HG03097 (cell line): ENCODE results near the gene N4BP2L2.
A peak's percentile ranks its signal among the peaks of the same experiment; 100 is the strongest.

ENCODE experiments used
- ATAC-seq: cut with Tn5 transposase; IDR thresholded peaks from one replicate; pipeline ENCODE4 v1.9.1; 2021; ENCODE audit not compliant: unreplicated experiment, low FRiP score

The N4BP2L2 gene

DNA sequence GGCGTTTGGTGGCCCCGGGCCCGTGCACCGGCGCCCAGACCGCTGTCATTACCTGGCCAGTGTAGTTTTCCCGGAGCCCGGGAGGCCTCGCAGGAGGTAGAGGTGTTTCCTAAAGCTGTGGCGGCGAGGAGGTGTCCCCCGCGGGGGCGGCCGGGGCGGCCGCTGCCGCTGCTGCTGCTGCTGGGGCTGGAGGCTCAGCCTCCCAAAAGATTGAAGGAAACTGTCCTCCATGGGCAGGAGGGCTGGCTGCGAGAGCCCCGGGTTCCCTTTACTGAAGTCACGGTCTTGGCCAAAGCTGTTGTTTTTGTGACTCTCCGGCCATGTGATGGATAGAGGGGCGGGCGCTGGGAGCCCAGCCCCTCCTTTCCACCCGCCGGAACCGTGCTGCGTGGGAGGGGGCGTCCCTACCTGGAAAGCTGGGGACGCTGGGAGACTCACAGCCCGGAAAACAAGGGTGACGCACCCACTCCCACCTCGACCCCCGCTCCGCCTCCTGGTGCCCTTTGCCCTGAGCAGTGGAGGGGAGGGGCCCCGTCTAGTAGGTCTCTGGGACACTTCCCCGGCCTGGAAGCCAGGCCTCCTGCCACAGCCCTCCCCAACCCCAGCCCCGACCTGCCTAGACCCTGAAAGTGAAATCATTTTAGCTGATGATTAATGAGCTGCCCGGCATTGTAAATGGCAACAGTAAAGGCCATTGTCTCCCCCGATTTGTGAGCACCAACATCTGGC is 110.6 kb downstream of the N4BP2L2 start, which contains the start of gene N4BP2L1:
Gene N4BP2L1, minus strand, starts transcription at position 279 of the 729 bp plus-strand sequence. Its CDS starts 48 bp downstream, at position 231.
- ATAC-seq = peak; percentile 66

DNA sequence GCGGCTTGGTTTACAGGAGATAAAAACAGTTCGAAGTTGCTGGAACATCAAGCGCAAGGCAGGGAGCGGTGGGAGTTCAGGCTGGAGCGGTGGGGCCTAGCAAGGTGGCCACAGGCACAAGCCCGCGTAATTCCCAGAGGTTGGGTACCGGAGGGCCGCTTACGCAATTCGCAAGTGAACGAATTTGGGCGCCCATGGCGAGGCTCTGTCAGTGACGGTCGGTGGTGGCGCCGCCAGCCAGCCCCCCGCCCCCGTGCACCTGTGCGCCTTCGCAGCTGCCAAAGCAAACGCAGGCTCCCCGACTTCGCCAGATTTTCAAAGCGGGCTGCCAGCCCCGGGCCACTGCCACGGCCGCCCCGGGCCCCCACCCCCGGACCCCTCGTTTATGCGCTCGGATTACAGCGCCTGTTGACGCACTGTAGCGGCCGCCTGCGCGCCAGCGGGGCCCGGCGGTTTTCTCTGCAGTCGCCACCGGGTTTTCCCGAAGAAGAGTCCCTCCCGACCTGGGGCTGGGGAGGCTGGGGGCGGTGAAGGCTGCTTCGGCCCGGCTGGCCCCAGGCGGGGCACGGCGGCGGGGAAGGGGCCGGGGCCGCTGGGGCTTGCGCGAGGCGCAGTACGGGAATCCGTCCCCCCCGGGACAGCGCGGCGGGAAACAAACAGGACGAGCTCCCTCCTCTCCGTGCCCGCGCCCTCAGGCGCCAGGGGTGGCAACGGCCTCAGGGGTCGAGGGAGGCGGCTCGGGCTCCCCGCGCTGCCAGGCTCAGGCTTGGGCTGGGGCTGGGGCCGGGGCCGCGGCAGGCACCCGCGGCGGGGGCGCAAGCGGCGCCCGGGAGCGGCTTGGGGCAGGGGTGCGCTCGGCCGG is 111.4 kb downstream of the N4BP2L2 start:
- ATAC-seq = peak; percentile 9

DNA sequence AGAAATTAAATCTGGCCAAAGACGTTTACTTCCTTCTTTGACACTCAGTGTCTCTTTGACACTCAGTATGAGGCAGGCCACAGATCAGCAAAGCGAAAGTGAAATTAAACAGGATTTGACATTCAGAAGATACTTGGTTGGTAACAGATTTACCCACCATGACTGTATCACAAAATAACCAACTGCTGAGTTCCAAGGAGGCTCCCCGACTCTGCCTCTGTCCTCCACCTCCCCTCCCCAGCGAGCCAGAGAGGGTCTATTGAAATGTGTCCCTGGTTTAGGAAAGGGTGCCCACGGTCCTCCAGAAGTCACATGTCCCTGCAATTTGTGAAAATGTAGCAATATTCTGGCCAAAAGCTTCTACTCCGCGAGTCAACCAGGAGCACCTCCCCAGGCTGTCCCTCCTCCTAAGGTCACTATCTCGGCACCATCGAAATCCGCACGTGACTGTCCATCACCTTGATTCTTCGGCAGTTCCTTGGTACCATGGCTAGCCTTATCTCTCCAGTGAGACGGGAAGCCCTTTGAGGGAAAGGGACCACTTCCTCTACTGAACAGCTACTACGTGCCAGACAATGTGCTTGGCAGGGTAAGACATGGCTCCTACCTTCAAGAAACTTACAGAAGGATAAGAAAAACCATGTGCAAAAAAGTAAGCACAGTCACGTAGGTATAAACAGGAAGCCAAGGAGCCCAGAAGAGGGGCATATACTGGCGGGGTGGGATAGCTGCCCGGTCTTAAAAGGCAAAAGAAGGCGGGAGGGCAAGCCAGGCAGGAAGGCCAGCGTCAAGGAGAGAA is 112.2 kb downstream of the N4BP2L2 start:
- ATAC-seq = peak; percentile 25

DNA sequence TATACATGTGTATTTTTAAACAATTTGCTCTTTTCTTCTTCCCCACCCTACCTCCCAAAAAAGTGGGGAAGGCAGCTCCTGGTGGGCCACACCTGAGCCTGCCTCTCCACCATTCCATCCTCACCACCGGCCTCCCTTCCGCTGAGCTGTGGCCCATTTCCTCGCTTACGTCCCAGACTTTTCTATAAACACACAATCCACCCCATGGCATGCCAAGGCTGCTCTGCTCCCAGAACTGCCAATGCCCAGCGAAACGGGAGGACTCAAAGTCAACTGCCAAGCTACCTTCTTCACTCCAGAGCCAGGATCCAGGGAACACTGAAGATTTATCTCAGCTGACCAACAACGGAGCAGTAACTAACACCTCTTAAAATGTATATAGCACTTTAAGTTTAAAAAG is 113.4 kb downstream of the N4BP2L2 start:
- ATAC-seq = no peak

DNA sequence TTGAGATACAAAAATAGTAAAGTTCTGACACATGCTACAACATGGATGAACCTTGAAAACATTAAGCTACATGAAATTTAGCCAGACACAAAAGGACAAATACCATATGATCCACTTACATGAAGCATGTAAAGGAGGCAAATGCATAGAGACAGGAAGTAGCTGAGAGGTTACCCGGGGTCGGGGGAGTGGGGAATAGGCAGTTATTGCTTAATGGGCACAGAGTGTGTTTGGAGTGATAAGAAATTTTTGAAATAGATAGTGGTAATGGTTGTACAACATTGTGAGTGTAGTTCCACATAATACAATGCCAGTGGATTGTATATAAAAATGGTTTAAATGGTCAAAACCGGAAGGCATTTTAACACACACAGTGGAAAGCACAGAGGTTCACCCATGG is 115.0 kb downstream of the N4BP2L2 start:
- ATAC-seq = no peak

DNA sequence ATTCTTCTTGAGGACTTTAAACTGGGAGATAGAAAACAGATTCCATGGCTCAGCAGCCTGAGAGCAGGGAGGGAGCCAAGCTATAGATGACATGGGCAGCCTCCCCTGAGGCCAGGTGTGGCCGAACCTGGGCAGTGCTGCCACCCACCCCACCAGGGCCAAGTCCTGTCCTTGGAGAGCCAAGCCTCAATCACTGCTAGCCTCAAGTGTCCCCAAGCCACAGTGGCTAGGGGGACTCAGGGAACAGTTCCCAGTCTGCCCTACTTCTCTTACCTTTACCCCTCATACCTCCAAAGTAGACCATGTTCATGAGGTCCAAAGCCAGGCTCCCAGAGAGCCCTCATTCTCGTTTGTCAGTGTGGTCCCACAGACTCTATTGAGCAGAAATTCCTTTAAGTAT is 118.7 kb downstream of the N4BP2L2 start:
- ATAC-seq = no peak

DNA sequence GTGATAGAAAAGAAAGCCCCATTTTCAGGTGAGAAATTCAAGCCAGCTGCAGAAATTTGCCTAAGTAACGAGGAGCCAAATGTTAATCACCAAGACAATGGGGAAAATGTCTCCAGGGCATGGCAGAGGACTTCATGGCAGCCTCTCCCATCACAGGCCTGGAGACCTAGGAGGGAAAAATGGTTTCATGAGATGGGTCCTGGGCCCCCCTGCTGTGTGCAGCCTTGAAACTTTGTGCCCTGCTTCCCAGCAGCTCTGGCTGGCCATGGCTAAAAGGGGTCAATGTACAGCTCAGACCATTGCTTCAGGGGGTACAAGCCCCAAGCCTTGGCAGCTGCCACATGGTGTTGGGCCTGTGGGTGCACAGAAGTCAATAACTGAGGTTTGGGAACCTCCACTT is 120.6 kb downstream of the N4BP2L2 start:
- no peak for ATAC-seq

DNA sequence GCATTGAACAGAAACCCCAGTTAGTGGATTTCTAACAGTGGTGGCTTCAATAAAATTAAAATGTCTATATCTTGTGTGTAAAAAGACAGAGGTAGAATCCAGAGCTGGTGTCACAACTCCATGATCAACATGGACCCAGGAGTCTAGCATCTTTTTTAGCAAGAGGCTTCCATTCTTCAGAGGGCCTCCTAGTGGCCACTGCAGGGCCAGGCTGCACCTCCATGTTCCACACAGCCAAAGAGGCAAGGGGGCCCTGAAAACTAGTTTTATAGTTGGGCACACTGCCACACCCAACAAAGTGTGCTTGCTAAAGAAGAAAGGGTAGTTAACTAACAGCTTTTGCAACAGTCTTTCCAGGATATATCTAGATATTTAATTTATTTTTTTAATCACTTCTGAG is 123.6 kb downstream of the N4BP2L2 start:
- ATAC-seq = no peak

DNA sequence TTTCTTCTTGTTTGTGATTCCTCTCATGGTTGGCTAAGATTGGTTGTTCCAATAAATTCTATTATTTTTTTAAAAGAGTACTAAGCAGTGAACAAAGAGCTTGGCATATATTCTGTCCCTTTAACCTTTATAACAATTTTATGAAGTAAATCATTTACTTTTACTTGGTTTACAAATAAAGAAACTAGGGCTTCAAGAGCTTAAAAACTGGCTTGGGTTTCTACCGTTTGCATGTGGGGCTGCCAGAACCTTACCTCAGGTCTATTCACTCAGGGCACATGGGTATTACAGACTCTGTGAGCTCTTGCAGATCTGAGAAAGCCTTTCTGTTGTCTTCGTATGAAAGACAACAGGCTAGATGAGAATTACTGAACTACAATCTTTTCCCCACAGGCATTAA is 124.0 kb downstream of the N4BP2L2 start:
- ATAC-seq = no peak

DNA sequence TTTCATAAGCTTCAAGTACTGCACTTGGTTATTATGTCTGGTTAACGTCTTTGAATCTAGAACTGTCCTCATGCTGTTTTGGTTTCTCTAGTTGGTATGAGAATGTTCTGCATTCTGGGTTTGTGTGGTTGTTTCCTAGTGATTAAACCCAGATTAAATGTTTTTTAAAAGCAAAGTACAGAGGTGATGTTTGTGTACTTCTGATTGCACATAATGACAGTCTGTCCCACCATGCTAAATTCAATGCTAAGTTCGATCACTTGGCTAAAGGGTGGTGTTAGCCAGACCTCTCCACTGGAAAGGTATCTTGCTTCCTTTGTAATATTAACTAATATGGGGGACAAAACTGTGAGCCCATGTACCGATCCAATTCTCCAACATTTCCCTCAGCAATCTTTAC is 125.3 kb downstream of the N4BP2L2 start:
- ATAC-seq = no peak

DNA sequence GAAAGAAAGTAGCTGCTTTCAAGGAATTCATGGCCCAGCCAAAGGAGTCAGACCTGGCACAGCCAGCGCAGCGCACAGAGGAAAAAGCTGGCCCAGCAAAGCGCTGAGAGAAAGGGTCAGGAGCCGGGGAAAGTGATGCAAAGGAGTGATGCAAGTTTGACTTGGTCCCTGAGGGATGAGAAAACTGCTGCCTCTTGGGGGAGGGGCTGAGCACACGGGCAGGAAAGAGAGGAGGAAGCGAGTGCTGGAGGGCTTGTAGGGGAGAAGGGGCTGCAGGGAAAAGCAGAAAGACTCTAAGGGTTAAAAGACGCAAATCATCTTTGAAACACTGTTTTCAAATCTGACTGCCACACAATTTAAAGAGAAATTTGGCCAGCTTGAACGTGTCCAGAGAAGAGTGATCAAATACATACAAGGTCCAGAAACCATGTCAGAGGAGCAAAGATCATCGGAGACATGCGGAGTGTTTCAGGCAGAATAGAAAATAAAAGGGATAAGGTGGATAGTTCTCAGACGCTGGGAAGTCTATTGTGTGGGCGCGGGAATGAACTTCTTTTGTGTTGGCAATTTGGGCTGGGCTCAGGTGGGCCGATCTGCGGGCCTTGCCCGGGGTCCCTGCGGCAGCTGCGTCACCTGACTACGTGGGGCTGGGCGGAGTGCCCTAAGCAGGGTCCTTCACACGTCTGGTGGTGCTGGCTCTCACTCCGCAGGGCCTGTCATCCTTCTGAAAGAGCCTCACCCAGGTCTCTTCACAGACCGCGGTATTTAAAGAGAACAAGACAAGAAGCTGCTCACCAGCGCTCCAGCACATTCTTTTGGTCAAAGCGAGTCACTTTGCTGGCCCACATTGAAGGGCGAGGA is 128.8 kb downstream of the N4BP2L2 start:
- ATAC-seq = no peak

DNA sequence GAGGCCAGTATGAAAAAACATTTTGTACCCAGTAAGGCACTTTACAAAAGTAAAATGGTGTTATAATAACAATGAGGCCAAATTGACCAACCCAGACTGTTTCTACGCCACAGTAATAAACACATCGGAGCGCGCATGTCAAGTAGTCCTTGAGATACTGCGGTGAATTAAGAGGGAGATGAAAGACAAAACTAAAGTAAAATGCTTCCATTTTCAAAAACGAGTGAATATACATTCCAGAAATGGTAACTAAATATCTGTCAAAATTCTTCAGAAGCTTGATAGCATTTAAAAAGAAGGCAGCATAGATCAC is 129.6 kb downstream of the N4BP2L2 start:
- ATAC-seq = no peak

DNA sequence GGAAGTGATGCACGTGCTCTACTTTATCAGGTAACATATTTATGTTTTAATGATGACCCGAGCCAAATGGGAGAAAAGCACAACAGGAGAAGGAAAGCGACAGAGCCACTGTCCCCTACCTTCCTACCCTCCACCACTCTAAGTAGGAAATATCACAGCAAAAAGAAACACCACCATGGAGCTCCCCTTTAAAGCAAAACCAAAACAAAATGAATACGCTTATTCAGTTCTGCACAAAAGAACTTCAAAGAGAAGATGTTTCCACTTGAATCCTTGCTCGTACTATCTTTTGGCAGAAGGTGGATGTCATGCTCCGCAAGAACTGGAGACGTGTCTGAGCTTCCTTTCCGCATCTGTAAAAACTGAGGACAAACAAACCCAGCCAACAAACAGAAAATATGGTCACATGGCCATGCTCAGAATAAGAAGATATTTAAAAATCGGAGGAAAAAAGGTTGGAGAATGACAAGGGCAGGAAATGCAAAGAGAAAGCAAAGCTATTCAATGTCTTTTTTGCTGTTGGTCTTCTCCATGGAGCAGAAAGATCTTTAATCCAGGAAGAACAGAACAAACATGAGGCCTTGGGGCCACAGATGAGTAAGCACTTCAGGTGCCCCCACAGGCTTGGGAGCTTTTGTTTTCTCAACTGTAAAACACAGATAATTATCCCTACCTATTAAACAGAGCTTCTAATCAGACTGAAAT is 130.1 kb downstream of the N4BP2L2 start:
- no peak for ATAC-seq

DNA sequence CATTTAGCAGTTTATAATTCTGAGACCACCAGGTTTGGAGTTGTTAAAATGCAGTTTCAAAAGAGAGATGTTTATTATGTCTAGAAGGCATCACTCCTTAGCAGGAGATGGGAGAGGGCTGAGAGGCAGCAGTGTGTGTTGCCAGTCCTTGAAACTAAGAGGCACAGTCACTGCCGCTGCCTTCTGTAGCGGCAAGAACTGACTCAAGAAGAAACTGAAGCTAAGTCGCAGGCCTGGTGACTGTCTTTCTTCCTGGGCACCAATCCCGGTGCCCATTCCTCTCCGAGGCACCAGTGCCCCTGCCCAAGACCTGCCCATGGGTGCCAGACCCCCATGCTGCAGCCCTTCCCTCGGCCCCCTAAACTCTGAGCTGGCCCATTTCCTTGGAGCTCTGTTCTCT is 130.7 kb downstream of the N4BP2L2 start:
- no peak for ATAC-seq

DNA sequence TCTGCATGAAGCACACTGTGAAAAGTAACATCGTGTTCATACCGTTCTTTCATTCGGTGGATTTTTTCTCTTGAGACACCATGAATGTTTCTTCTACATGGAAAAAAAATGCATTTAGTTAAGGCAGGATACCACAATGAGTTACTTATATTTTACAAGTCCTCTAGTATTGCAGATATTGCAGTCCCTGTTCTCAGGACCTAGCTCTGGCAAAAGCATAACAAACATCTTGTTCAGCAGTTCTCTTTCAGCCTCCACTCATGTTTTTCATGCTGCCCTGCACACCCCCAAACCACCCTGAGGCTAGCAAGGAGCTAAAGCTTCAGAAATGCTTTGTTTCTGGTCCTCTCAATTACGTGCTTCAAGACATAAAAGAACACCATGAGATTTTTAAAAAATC is 135.5 kb downstream of the N4BP2L2 start:
- ATAC-seq = no peak

DNA sequence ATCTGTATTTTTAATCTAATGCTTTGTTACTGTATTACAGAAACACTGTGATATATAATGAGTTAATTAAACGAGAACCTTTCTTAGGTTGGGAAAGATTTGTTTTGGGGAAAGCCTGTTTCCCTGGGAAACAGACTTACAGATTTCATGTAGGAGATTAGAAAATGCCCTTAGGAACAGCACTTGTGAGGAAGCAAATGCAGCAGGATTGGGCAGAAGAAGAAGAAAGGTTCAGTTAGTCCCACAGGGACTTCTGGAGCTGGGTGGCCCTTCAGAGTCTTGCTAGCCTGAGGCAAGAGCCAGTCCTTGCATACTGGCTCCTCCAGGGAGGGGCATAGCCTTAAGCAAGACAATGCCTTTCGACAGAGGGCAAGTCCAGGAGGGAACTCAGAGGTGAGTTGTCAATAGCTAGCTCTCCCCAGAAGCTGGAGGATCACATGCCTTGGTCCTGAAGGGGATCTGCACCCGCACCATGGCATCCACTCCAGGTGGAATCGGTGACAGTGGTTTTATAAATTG is 147.4 kb downstream of the N4BP2L2 start:
- no peak for ATAC-seq

DNA sequence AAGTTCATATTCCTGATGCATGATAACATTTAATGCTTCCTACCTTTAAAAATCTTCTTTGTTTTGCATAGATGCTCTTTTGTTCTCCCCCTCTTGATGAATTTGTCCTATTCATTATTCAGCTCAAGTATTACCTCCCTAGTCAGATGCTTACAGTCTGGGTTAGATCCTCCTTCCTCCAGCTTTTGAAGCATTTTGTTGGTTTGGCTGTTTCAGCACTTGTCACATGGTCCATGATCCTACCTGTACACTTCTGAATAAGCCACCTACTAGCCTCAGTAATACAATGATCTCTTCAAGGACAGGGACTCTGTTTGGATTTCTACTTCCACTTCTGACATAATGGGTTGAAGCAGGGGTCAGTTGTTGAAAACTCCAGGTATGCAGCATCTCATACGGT is 148.1 kb downstream of the N4BP2L2 start:
- ATAC-seq = no peak

DNA sequence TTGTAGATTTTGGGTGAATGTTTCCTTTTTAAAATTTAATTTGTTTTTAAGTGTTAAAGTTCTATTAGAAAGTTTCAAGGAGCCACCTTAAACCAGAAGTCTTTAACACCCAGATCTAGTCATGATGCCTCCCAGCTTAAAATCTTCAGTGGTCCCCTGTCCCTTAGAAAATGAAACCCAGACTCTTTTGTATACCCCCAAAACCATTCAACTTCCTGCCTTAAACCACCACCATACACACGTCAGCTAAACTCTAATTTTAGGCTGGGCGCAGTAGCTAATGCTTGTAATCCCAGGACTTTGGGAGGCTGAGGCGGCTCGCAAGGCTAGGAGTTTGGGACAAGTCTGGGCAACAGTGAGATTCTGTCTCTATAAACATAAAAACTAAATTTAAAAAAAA is 148.5 kb downstream of the N4BP2L2 start:
- peak; percentile 56 for ATAC-seq

DNA sequence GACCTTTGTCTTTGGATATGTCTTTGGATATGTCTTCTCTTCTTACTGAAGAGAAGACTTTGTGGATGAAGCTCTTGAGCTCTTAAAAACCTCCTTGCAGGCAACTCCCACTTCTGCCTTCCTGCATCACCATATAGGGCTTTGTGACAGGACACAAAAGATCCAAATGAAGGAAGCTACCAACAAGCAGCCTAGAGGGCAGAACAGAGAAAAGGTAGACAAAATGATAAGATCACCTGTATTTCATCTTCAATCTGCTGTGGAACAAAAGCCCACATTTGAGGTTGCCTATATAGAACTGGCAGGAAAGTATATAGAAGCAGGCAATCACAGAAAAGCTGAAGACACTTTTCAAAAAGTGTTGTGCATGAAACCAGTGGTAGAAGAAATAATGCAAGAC is 153.2 kb downstream of the N4BP2L2 start:
- no peak for ATAC-seq

DNA sequence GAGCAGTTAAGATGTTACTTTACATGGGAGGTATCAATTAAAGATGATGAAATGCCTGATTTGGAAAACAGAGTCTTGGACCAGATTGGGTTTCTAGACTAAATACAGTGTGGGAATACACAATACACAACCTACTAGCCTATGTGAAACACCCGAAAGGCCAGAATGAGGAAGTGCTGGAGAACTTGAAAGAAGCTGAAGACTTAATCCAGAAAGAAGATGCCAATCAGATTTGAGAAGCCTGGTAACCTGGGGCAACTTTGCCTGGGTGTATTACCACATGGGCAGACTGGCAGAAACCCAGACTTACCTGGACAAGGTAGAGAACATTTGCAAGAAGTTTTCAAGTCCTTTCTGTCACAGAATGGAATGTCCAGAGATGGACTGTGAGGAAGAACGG is 153.9 kb downstream of the N4BP2L2 start:
- no peak for ATAC-seq
